HL-60/S4 treated with phorbol 12-myristate 13-acetate at 8.2 ng/mL for 4 days and 3 days (cell line): ENCODE data around the gene SLC10A1.
"Not testable (repeated sequence)": the region's sequence is repeated elsewhere in the genome, so short reads cannot be mapped to it uniquely, and the experiment has no call there.

ENCODE experiments used
- in situ Hi-C: fragments of 300-500 bp; cut with MboI; formaldehyde crosslinking; loops from 2 replicates; pipeline ENCODE4 v1.15.0; 2022; ENCODE audit warnings: low sequenced_read_pairs

SLC10A1 gene

GRCh38 chr14:69796797-69797500 lies at the start of gene SLC10A1:
Gene SLC10A1, minus strand, starts transcription at chr14:69797241. Its CDS starts 86 bp downstream, at chr14:69797155.
- in situ Hi-C loops: no loop called here

DNA sequence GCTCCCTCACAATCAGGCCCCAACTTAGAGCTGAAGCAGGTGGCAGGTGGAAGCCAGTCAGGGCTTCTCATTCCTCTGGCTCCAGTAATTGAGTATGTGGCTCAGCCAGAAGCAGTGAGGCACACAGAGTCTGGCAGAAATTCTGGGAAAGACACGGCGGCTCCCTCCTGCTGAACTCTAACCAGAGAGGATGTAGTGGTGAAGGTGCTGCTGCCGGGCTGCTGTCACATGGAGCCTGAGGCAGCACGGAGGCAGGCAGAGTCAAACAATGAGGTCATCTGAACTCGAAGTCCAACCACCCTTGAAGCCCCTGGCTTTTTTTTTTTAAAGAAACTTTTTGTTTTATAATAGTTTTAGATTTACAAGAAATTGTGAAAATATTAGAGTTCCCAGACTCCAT lies 48.7 kb upstream of the SLC10A1 start:
- in situ Hi-C loops: no loop called here

GRCh38 chr14:69845050-69845581 lies 48.1 kb upstream of the SLC10A1 start:
- in situ Hi-C loops: no loop called here

- in situ Hi-C loops: no loop called here
Observed at GRCh38 chr14:69844171-69844570, 47.1 kb upstream of the SLC10A1 start.

- in situ Hi-C loops: no loop called here
Observed at GRCh38 chr14:69842686-69843420, 45.8 kb upstream of the SLC10A1 start.

GRCh38 chr14:69841656-69842055 lies 44.6 kb upstream of the SLC10A1 start:
- in situ Hi-C loops: no loop called here

GRCh38 chr14:69839661-69840060 lies 42.6 kb upstream of the SLC10A1 start:
- in situ Hi-C loops: no loop called here

- in situ Hi-C loops: no loop called here
Observed at GRCh38 chr14:69838881-69839416, 41.9 kb upstream of the SLC10A1 start.

GRCh38 chr14:69828879-69829278 lies 31.8 kb upstream of the SLC10A1 start:
- in situ Hi-C loops: no loop called here

GRCh38 chr14:69828354-69828753 lies 31.3 kb upstream of the SLC10A1 start:
- in situ Hi-C loops: no loop called here

- in situ Hi-C loops: no loop called here
Observed at GRCh38 chr14:69827560-69827959, 30.5 kb upstream of the SLC10A1 start.

DNA sequence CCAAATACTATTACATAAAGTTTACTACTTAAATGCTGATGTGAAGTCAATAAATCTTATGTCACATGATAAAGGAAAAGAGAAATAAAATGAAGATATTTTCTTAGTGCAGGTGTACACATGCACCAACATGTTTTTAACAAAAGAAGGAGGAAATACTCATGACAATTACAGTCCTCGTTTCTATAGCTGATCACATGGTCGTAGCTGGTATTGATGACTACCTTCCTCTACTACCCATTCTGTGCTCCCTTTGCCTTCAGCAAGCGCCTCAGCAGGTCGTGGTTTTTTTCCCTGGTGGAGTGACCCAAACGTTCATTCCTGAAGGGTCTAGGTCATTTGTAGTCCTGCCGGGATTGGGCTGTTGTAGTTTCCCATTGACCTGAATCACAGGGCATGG lies 25.4 kb upstream of the SLC10A1 start:
- in situ Hi-C loops: no loop called here

- in situ Hi-C loops: no loop called here
Observed at GRCh38 chr14:69820991-69821390, 23.9 kb upstream of the SLC10A1 start.

DNA sequence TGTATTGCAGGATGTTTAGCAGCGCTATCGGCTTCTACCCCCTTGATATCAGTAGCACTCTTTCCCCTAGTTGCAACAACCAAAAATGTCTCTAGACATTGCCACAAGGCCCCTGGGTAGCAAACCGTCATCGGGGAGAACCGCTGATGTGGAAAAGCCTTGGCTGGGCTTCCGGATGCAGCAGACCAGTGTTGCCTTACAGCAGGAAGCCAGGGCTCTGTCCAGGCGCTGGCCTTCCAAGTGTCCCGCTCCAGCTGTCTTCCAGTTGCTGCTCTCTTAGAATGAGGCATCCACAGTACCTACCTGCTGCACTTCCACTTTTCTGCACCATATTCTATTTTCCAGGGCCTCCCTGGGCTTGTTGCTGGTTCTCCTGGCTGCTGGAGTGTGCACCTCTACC lies 22.6 kb upstream of the SLC10A1 start:
- in situ Hi-C loops: no loop called here

DNA sequence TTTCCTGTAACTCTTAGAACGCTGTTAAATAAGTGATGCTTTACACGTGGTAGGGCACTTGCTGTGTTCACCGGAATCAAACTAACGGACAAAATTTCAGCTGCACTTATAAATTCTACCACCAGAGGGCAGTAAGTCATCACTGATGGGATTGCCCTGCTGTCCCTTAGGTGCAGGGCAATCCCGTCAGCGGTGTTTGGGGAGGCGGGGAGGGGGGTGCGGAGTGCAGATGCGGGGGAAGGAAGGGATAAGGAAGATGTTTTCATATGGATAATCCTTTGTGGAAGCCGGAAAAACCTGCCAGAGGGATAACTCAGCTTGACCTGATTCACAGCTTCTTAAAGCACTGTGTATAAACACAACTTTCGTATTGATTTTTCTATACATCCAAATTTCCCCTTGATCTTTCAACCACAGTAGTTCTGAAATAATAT lies 21.7 kb upstream of the SLC10A1 start:
- in situ Hi-C loops: no loop called here

GRCh38 chr14:69816216-69816615 lies 19.2 kb upstream of the SLC10A1 start:
- in situ Hi-C loops: no loop called here

GRCh38 chr14:69815556-69815955 lies 18.5 kb upstream of the SLC10A1 start:
- in situ Hi-C loops: no loop called here

DNA sequence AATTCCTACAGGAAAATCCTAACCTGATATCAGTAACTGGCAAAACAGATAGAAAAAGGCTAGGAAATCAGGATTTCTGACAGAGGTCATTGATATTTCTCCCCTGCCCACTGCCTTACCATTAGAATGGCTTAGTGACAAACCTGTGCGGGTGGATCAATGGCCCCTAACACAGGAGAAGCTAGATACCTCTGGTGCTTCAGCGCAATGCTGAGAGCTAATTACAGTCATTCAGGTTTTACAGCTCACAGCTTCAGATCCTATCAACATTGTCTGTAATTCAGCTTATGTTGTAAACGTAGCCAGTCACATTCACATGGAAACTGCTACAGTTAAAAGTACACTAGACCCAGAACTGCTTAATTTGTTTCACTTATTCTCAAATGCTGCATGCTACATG lies 17.4 kb upstream of the SLC10A1 start:
- in situ Hi-C loops: no loop called here

- in situ Hi-C loops: not testable (repeated sequence)
Observed at GRCh38 chr14:69813346-69813745, 16.3 kb upstream of the SLC10A1 start.

- in situ Hi-C loops: no loop called here
Observed at GRCh38 chr14:69812711-69813110, 15.7 kb upstream of the SLC10A1 start.

GRCh38 chr14:69811868-69812252 lies 14.8 kb upstream of the SLC10A1 start:
- in situ Hi-C loops: no loop called here
